ENCODE data around the gene MAST3.

DNA sequence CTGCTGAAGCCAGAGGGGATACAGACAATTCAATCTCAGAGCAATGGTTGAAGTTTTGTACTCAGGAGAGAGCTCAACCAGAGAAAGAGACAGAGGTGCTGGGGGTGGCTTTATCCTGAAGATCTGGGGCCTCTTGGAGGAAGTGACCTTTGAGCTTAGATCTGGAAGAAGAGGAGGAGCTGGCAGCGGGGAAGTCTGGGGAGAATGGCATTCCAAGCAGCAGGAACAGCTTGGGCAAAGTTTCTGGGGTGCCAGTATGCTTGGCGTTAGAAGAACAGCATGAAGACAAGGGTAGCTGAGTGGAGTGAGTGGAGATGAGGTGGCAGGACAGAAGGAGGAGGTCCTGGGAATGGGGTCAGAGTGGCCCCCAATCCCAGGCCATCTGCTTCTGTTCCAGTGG is 11.3 kb downstream of the MAST3 start:
- no peak for TF ChIP-seq CTCF (IDR thresholded peaks at IDR 0.05; ENCODE audit: extremely low read depth in 1 of 2, insufficient read depth in 1 of 2, low read depth in 1 of 2, low read length in 2 of 2)
- no peak for TF ChIP-seq FOS (IDR thresholded peaks at IDR 0.05; ENCODE audit: borderline replicate concordance, insufficient read depth, low read length)
- no peak for TF ChIP-seq POLR2A (IDR thresholded peaks at IDR 0.05; ENCODE audit: low read depth, low read length)
- TF ChIP-seq EZH2 (IDR thresholded peaks at IDR 0.05; ENCODE audit: borderline replicate concordance, low read depth, low read length, severe bottlenecking), result no peak
- TF ChIP-seq, protein P1, sequence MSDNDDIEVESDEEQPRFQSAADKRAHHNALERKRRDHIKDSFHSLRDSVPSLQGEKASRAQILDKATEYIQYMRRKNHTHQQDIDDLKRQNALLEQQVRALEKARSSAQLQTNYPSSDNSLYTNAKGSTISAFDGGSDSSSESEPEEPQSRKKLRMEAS (IDR thresholded peaks at IDR 0.05; ENCODE audit: insufficient read depth, insufficient read length), result no peak
- no peak for TF ChIP-seq GATA2 (IDR thresholded peaks at IDR 0.05; ENCODE audit: insufficient read depth, insufficient read length, low read depth, low read length)

All from endothelial cell of umbilical vein (primary cell).